Activated naive CD8-positive, alpha-beta T cell treated with anti-CD3 and anti-CD28 coated beads, Interleukin-2, amount 50 U/mL, for 16 hours (primary cell): ENCODE data around the gene SS18.

Experiments
- DNase-seq: peaks from one replicate; pipeline ENCODE4 v3.0.0-alpha.2; 2020; ENCODE audit warnings: low read depth, low spot score

Gene SS18

GRCh38 chr18:26003817-26004216, 86.6 kb downstream of the SS18 start:
- no peak for DNase-seq

GRCh38 chr18:26003356-26003755, 87.1 kb downstream of the SS18 start:
- no peak for DNase-seq

GRCh38 chr18:26002375-26002910, 88.0 kb downstream of the SS18 start:
- no peak for DNase-seq

- DNase-seq, result no peak
Observed at GRCh38 chr18:25998461-25998860, 92.0 kb downstream of the SS18 start.

GRCh38 chr18:25992566-25992965, 97.8 kb downstream of the SS18 start:
- DNase-seq, result no peak

- DNase-seq, result no peak
Observed at GRCh38 chr18:25990473-25990872, 99.9 kb downstream of the SS18 start.

GRCh38 chr18:25985707-25986394, 104.6 kb downstream of the SS18 start:
- DNase-seq, result no peak

- DNase-seq, result no peak
Observed at GRCh38 chr18:25983730-25984129, 106.7 kb downstream of the SS18 start.

GRCh38 chr18:25982961-25983360, 107.5 kb downstream of the SS18 start:
- DNase-seq, result no peak

- DNase-seq, result no peak
Observed at GRCh38 chr18:25982153-25982552, 108.3 kb downstream of the SS18 start.

GRCh38 chr18:25979369-25980040, 110.9 kb downstream of the SS18 start:
- no peak for DNase-seq

GRCh38 chr18:25976554-25976953, 113.9 kb downstream of the SS18 start:
- no peak for DNase-seq

GRCh38 chr18:25974630-25975077, 115.8 kb downstream of the SS18 start:
- no peak for DNase-seq
